HS-5 (cell line): Measurements from ENCODE around the gene SHB.
"Not testable (repeated sequence)": the region's sequence is repeated elsewhere in the genome, so short reads cannot be mapped to it uniquely, and the experiment has no call there.

ENCODE experiments used
- DNase-seq: peaks from one replicate; pipeline ENCODE4 v3.0.0-alpha.2; 2012; ENCODE audit warnings: low read depth

SHB gene

GRCh38 chr9:37897665-37898064, 171.4 kb downstream of the SHB start:
- DNase-seq = no peak

- no peak for DNase-seq
These were observed 177.0 kb downstream of the SHB start for GRCh38 chr9:37892063-37892462.

GRCh38 chr9:37891042-37891441, 178.0 kb downstream of the SHB start:
- DNase-seq = not testable (repeated sequence)

DNA sequence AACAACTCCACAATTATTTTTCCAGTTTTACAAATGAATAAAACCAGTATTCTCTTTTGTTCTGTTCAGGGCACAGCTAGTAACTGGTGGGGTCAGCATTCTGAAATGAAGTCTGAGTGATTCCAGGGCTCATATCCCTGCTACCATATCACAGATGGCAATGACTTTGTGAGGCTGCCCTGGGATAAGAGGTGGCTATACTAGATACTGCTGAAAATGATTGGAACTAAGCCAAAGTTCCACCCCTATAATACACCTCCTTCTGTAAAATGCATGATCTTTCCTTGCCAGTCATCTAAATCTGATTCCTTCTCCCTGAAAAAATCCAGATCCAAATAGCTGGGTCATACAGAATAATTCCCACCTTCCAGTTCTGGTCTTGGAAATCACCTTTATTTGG, 179.5 kb downstream of the SHB start:
- DNase-seq = no peak

DNA sequence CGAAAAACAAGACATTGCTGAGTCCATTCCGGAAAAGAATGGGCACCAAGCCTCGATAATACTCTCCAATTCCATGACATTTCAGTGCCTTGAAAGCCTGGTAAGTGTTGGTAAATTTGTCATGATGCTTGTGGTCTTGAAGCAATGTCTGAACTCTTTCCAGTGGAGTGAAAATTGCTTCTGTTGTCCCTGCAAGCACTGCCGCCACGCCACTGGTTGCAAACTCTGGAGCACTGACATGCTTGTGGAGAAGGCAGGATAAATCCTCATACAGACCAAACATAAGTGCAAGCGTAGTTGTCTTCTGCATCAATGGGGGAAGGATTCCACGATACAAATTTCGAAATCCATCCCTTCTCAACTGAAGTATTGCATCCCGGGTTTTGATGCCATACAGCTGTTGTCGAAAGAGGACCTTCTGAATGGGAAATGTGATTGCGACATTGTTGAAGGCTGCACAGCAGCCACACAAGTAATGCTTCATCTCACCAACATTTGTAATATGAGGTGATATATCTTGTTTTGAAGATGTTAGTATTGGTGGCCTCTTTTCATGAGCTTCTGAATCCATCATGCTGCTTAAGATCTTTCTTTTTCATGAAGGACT, 180.9 kb downstream of the SHB start:
- not testable (repeated sequence) for DNase-seq

GRCh38 chr9:37880916-37881479, 188.0 kb downstream of the SHB start:
- no peak for DNase-seq

DNA sequence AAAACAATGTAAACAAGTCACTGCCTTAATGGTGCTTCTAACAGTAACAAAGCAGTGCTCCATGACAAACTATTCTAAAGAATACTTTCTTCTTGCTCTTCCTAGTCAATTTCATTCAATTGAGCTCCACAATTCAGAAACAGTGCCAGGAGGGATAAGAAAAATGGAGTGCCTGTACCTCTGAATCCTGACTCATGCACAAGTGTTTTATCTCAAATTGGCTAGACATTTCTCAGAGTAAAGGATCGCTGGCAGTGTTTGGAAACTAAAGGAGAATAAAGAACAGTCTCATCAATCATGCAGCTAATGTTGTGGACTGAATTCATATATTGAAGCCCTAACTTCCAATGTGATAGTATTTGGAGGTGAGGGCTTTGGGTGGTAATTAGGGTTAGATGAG, 192.7 kb downstream of the SHB start:
- DNase-seq = no peak

DNA sequence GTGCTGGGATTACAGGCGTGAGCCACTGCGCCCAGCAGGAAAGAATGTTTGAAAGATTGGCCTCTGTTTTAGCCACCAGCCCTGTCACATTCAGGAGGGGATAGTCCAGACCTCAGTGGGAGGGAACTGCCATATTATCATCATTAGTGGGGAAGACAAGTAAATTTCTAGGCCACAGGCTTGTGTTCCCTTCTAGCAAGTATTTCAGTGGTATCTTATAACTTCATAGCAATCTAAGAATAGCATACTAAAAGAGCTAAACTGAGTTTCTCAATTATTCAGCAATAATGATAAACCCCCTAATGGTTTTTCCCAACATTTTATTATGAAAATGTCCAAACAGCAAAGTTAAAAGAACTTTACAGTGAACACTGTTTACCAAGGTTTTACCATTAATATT, 195.1 kb downstream of the SHB start:
- no peak for DNase-seq

- no peak for DNase-seq
These were observed 198.2 kb downstream of the SHB start for GRCh38 chr9:37870799-37871176.

DNA sequence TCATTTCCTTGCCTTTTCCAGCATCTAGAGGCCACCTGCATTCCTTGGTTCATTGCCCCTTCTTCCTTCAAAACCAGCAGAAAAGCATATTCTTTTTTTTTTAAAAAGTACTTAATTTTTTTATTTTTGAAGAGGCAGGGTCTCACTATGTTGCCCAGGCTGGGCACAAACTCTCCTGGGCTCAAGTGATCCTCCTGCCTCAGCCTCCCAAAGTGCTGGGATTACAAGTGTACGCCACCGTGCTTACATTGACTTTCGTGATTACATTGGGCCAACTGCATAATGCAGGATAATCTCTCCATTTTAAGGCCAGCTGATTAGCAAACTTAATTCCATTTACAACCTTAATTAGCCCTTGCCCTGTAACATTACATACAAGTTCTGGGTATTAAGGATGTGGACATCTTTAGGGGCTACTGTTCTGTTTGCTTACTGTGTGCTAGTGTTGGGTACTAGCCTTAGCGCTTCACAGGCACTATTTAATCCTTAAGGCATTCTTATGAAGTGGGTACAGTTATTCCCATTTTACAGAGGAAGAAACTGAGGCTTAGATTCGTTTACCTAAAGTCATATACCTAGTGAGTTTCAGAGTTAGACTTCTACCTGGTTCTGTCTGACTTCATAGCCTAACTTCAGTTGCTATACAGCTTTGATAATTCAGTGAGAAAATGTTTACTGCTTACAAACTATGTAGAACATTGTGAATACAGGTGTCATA, 198.8 kb downstream of the SHB start:
- no peak for DNase-seq
